ENCODE data around the gene GAPDHS. TPM values are rescaled to one million over a fixed set of nuclear protein-coding genes. Genes with fewer than 3 reads are reported as not detected.

Gene GAPDHS
- polyA plus RNA-seq, 4 donors = not detected

GRCh38 chr19:35578707-35579106, 45.5 kb downstream of the GAPDHS start:
- no peak for DNase-seq (ENCODE audit: low read depth in 4 of 4, low spot score in 3 of 4)

- no peak for DNase-seq (ENCODE audit: low read depth in 4 of 4, low spot score in 3 of 4)
Measured at GRCh38 chr19:35582760-35583159, 49.5 kb downstream of the GAPDHS start.

- no peak for DNase-seq (ENCODE audit: low read depth in 4 of 4, low spot score in 3 of 4)
Measured at GRCh38 chr19:35585848-35586247, 52.6 kb downstream of the GAPDHS start, which contains the start of gene PMIS2. PMIS2 (plus strand) TSS chr19:35586173; CDS start chr19:35586260, 87 bp downstream.

GRCh38 chr19:35587321-35587720, 54.1 kb downstream of the GAPDHS start:
- DNase-seq (ENCODE audit: low read depth in 4 of 4, low spot score in 3 of 4) = no peak

- no peak for DNase-seq (ENCODE audit: low read depth in 4 of 4, low spot score in 3 of 4)
Measured at GRCh38 chr19:35590875-35591274, 57.6 kb downstream of the GAPDHS start.

GRCh38 chr19:35592226-35592625, 59.0 kb downstream of the GAPDHS start:
- peak in 1 of 4 donors; percentile 24 for DNase-seq (ENCODE audit: low read depth in 4 of 4, low spot score in 3 of 4)

Other genes with a start within 250 kb of the GAPDHS start
- gene MAG, start 241.3 kb upstream of the GAPDHS start, polyA plus RNA-seq (ENCODE audit: insufficient read length in 4 of 4) = 10 to 100 TPM in 1 of 4 donors, 1 to 10 TPM in 3; 3.0 to 11.2 (median 6.2) TPM
- gene CD22, start 204.3 kb upstream of the GAPDHS start, polyA plus RNA-seq (ENCODE audit: insufficient read length in 4 of 4) = 10 to 100 TPM in 3 of 4 donors, 1 to 10 TPM in 1; 7.5 to 43.9 (median 29.6) TPM
- under 1 TPM; 0.29 to 0.61 (median 0.41) TPM for gene FFAR1, start 185.6 kb upstream of the GAPDHS start, polyA plus RNA-seq (ENCODE audit: insufficient read length in 4 of 4)
- gene FFAR3, start 175.0 kb upstream of the GAPDHS start, polyA plus RNA-seq (ENCODE audit: insufficient read length in 4 of 4) = under 1 TPM in 3 of 4 donors, not detected in 1; 0.16 to 0.71 (median 0.17) TPM
- gene GPR42, start 162.4 kb upstream of the GAPDHS start, polyA plus RNA-seq (ENCODE audit: insufficient read length in 4 of 4) = under 1 TPM in 1 of 4 donors, not detected in 3; 0.33 TPM
- gene FFAR2, start 85.2 kb upstream of the GAPDHS start, polyA plus RNA-seq (ENCODE audit: insufficient read length in 4 of 4) = 1 to 10 TPM in 1 of 4 donors, under 1 TPM in 3; 0.19 to 1.4 (median 0.47) TPM
- 1 to 10 TPM in 1 of 4 donors, under 1 TPM in 3; 0.36 to 1.9 (median 0.59) TPM for gene KRTDAP, start 43.0 kb upstream of the GAPDHS start, polyA plus RNA-seq (ENCODE audit: insufficient read length in 4 of 4)
- gene DMKN, start 19.8 kb upstream of the GAPDHS start, polyA plus RNA-seq (ENCODE audit: insufficient read length in 4 of 4) = 100 to 1,000 TPM in 1 of 4 donors, 10 to 100 TPM in 3; 59.7 to 123 (median 83.8) TPM
- gene SBSN, start 5.1 kb upstream of the GAPDHS start, polyA plus RNA-seq (ENCODE audit: insufficient read length in 4 of 4) = under 1 TPM in 1 of 4 donors, not detected in 3; 0.11 TPM
- gene TMEM147, start 12.2 kb downstream of the GAPDHS start, polyA plus RNA-seq (ENCODE audit: insufficient read length in 4 of 4) = 100 to 1,000 TPM in 1 of 4 donors, 10 to 100 TPM in 3; 58.7 to 102 (median 86.6) TPM
- under 1 TPM in 1 of 4 donors, not detected in 3; 0.14 TPM for gene ATP4A, start 30.2 kb downstream of the GAPDHS start, polyA plus RNA-seq (ENCODE audit: insufficient read length in 4 of 4)
- not detected for gene PMIS2, start 52.7 kb downstream of the GAPDHS start, polyA plus RNA-seq (ENCODE audit: insufficient read length in 4 of 4)
- gene HAUS5, start 79.3 kb downstream of the GAPDHS start, polyA plus RNA-seq (ENCODE audit: insufficient read length in 4 of 4) = 10 to 100 TPM; 23.2 to 39.6 (median 25.3) TPM
- 10 to 100 TPM; 49.1 to 81.9 (median 57.7) TPM for gene RBM42, start 95.6 kb downstream of the GAPDHS start, polyA plus RNA-seq (ENCODE audit: insufficient read length in 4 of 4)
- 1 to 10 TPM; 1.7 to 3.3 (median 2.3) TPM for gene ETV2, start 108.3 kb downstream of the GAPDHS start, polyA plus RNA-seq (ENCODE audit: insufficient read length in 4 of 4)
- gene COX6B1, start 114.9 kb downstream of the GAPDHS start, polyA plus RNA-seq (ENCODE audit: insufficient read length in 4 of 4) = 100 to 1,000 TPM; 224 to 359 (median 312) TPM
- 10 to 100 TPM in 3 of 4 donors, under 1 TPM in 1; 0.53 to 67.8 (median 21.8) TPM for gene UPK1A, start 133.1 kb downstream of the GAPDHS start, polyA plus RNA-seq (ENCODE audit: insufficient read length in 4 of 4)
- under 1 TPM; 0.27 to 0.63 (median 0.49) TPM for gene ZBTB32, start 171.1 kb downstream of the GAPDHS start, polyA plus RNA-seq (ENCODE audit: insufficient read length in 4 of 4)
- 10 to 100 TPM; 25.1 to 42.0 (median 32.8) TPM for gene KMT2B, start 184.5 kb downstream of the GAPDHS start, polyA plus RNA-seq (ENCODE audit: insufficient read length in 4 of 4)
- 1 to 10 TPM; 2.6 to 4.3 (median 3.1) TPM for gene IGFLR1, start 209.0 kb downstream of the GAPDHS start, polyA plus RNA-seq (ENCODE audit: insufficient read length in 4 of 4)
- gene U2AF1L4, start 212.0 kb downstream of the GAPDHS start, polyA plus RNA-seq (ENCODE audit: insufficient read length in 4 of 4) = 10 to 100 TPM; 17.2 to 22.0 (median 18.6) TPM
- 10 to 100 TPM; 43.4 to 71.8 (median 61.9) TPM for gene PSENEN, start 212.2 kb downstream of the GAPDHS start, polyA plus RNA-seq (ENCODE audit: insufficient read length in 4 of 4)
- 10 to 100 TPM in 2 of 4 donors, 1 to 10 TPM in 2; 6.0 to 14.2 (median 9.3) TPM for gene LIN37, start 215.1 kb downstream of the GAPDHS start, polyA plus RNA-seq (ENCODE audit: insufficient read length in 4 of 4)
- 100 to 1,000 TPM in 1 of 4 donors, 10 to 100 TPM in 3; 24.8 to 111 (median 29.2) TPM for gene HSPB6, start 223.6 kb downstream of the GAPDHS start, polyA plus RNA-seq (ENCODE audit: insufficient read length in 4 of 4)
- gene PROSER3, start 224.7 kb downstream of the GAPDHS start, polyA plus RNA-seq (ENCODE audit: insufficient read length in 4 of 4) = 10 to 100 TPM; 12.8 to 24.3 (median 17.3) TPM
- gene ARHGAP33, start 242.1 kb downstream of the GAPDHS start, polyA plus RNA-seq (ENCODE audit: insufficient read length in 4 of 4) = 10 to 100 TPM; 18.4 to 43.8 (median 26.5) TPM